SK-N-SH (cell line): ENCODE data around the gene ACAP1. TPM values are rescaled to one million over a fixed set of nuclear protein-coding genes. Genes with fewer than 3 reads are reported as not detected.

Experiments used
- CTCF ChIA-PET: fragments of 300-600, 350-600 bp; formaldehyde crosslinking; extraction: SDS; loops from one replicate; lab custom pipeline; 2021; lab: Yijun Ruan, JAX
- POLR2A ChIA-PET: fragments of 350-600 bp; sonication (Branson Sonifier 250); formaldehyde crosslinking; extraction: SDS; loops from one replicate; lab custom pipeline; 2020; ENCODE audit warnings: antibody characterized with exemption, inconsistent platforms; lab: Yijun Ruan, JAX
- DNase-seq: peaks from one replicate; pipeline ENCODE4 v3.0.0; 2012
- H2AFZ ChIP-seq: fragments of 200-600 bp; sonication (generic); 2 replicates; pipeline ENCODE4 v1.8.1; 2016; ENCODE audit warnings: antibody characterized with exemption, mild to moderate bottlenecking, low read depth
- H3F3A ChIP-seq: fragments of 200-600 bp; sonication (generic); replicated peaks from 2 replicates; pipeline ENCODE3; 2016; ENCODE audit warnings: antibody characterized with exemption, mild to moderate bottlenecking; ENCODE audit not compliant: insufficient read depth
- H3K27ac ChIP-seq, 2 experiments: fragments of 200-500 bp in 1 of 2; fragments of 200-600 bp in 1 of 2; sonication (Bioruptor generic) in 1 of 2; sonication (generic), shearing (Covaris generic) in 1 of 2; 2 replicates each; pipeline versions ENCODE4 v1.5.1 to v1.6.1; 2014 to 2016; ENCODE audit warnings: low read depth in 2 of 2, inconsistent platforms in 1 of 2, low read length in 1 of 2, mild to moderate bottlenecking in 1 of 2, mixed read lengths in 1 of 2
- H3K27me3 ChIP-seq: fragments of 200-600 bp; sonication (generic), shearing (Covaris generic); 2 replicates; pipeline ENCODE4 v1.6.1; 2016; ENCODE audit warnings: mixed run types; ENCODE audit not compliant: insufficient read depth
- H3K36me3 ChIP-seq, 2 experiments: fragments of 200-500 bp in 1 of 2; fragments of 200-600 bp in 1 of 2; sonication (Bioruptor generic) in 1 of 2; sonication (generic) in 1 of 2; replicated peaks in 1 of 2; 2 replicates each; pipeline versions ENCODE3 to v1.5.1; 2014 to 2016; ENCODE audit warnings: low read length in 1 of 2, mild to moderate bottlenecking in 1 of 2; ENCODE audit not compliant: insufficient read depth in 2 of 2, control insufficient read depth in 1 of 2
- H3K4me1 ChIP-seq, 2 experiments: fragments of 200-500 bp in 1 of 2; fragments of 200-600 bp in 1 of 2; sonication (Bioruptor generic) in 1 of 2; sonication (generic), shearing (Covaris generic) in 1 of 2; 2 replicates each; pipeline versions ENCODE4 v1.5.1 to v1.6.1; 2014 to 2016; ENCODE audit warnings: low read depth in 1 of 2, low read length in 1 of 2, mixed run types in 1 of 2; ENCODE audit not compliant: insufficient read depth in 2 of 2, control insufficient read depth in 1 of 2
- H3K4me2 ChIP-seq: fragments of 200-600 bp; sonication (generic), shearing (Covaris generic); 2 replicates; pipeline ENCODE4 v1.6.1; 2017; ENCODE audit warnings: mixed run types
- H3K4me3 ChIP-seq, 2 experiments: fragments of 200-500 bp in 1 of 2; fragments of 200-600 bp in 1 of 2; sonication (Bioruptor generic) in 1 of 2; sonication (generic), shearing (Covaris generic) in 1 of 2; 2 replicates each; pipeline versions ENCODE4 v1.5.1 to v1.8.1; 2014 to 2016; ENCODE audit warnings: low read depth in 2 of 2, inconsistent platforms in 1 of 2, low read length in 1 of 2, mild to moderate bottlenecking in 1 of 2, mixed read lengths in 1 of 2, moderate library complexity in 1 of 2
- H3K79me2 ChIP-seq: fragments of 200-600 bp; sonication (generic); 2 replicates; pipeline ENCODE4 v1.8.1; 2017; ENCODE audit warnings: mild to moderate bottlenecking; ENCODE audit not compliant: insufficient read depth
- H3K9ac ChIP-seq: fragments of 200-600 bp; sonication (generic); 2 replicates; pipeline ENCODE4 v1.6.1; 2017; ENCODE audit warnings: mixed run types
- H3K9me2 ChIP-seq: fragments of 200-600 bp; sonication (generic); 2 replicates; pipeline ENCODE4 v1.6.1; 2017; ENCODE audit warnings: mixed run types
- H3K9me3 ChIP-seq: fragments of 200-600 bp; sonication (generic); 2 replicates; pipeline ENCODE4 v1.6.1; 2017; ENCODE audit warnings: mixed run types, mild to moderate bottlenecking, moderate library complexity
- H4K20me1 ChIP-seq: fragments of 200-600 bp; sonication (generic); 2 replicates; pipeline ENCODE4 v1.6.1; 2017; ENCODE audit warnings: mild to moderate bottlenecking, mixed run types; ENCODE audit not compliant: insufficient read depth
- ELF1 ChIP-seq: IDR thresholded peaks from 2 replicates; pipeline ENCODE4 v1.4.0; 2012
- EP300 ChIP-seq, 2 experiments: IDR thresholded peaks; 2 replicates each; pipeline versions ENCODE4 v1.4.0 to v1.6.1; 2012; ENCODE audit warnings: borderline replicate concordance in 1 of 2, low read depth in 1 of 2, low read length in 1 of 2
- FOSL2 ChIP-seq: IDR thresholded peaks from 2 replicates; pipeline ENCODE4 v1.4.0; 2012; ENCODE audit warnings: low read depth, mild to moderate bottlenecking, moderate library complexity, borderline replicate concordance
- FOXJ3 ChIP-seq: sonication (generic); formaldehyde crosslinking; IDR thresholded peaks from 2 replicates; pipeline ENCODE4 v1.5.1; 2020; ENCODE audit warnings: mild to moderate bottlenecking, missing genetic modification reagents
- GABPA ChIP-seq: IDR thresholded peaks from 2 replicates; pipeline ENCODE4 v1.4.0; 2012; ENCODE audit warnings: low read depth, mild to moderate bottlenecking
- GATA2 ChIP-seq: sonication (generic); formaldehyde crosslinking; IDR thresholded peaks from 2 replicates; pipeline ENCODE4 v1.5.0; 2020; ENCODE audit warnings: mild to moderate bottlenecking, missing genetic modification reagents
- MEF2A ChIP-seq: IDR thresholded peaks from 2 replicates; pipeline ENCODE4 v1.4.0; 2012; ENCODE audit warnings: low read depth, borderline replicate concordance
- NFIC ChIP-seq: IDR thresholded peaks from 2 replicates; pipeline ENCODE4 v1.4.0; 2012; ENCODE audit warnings: borderline replicate concordance
- NRF1 ChIP-seq: IDR thresholded peaks from 2 replicates; pipeline ENCODE4 v1.6.1; 2012; ENCODE audit warnings: low read depth, mild to moderate bottlenecking, low read length
- POLR2AphosphoS5 ChIP-seq: IDR thresholded peaks from 2 replicates; pipeline ENCODE4 v1.6.1; 2012; ENCODE audit warnings: low read depth, low read length
- RAD21 ChIP-seq: IDR thresholded peaks from 2 replicates; pipeline ENCODE4 v1.6.1; 2012; ENCODE audit warnings: mild to moderate bottlenecking, low read length
- RCOR1 ChIP-seq: fragments of 150-350 bp; IDR thresholded peaks from 2 replicates; pipeline ENCODE4 v1.6.1; 2017; ENCODE audit warnings: antibody characterized with exemption, low read length
- SIN3A ChIP-seq: IDR thresholded peaks from 2 replicates; pipeline ENCODE4 v1.6.1; 2012; ENCODE audit warnings: low read depth, mild to moderate bottlenecking, low read length, moderate library complexity, borderline replicate concordance
- TAF1 ChIP-seq: IDR thresholded peaks from 2 replicates; pipeline ENCODE4 v1.6.1; 2012; ENCODE audit warnings: low read depth, mild to moderate bottlenecking, low read length, moderate library complexity, borderline replicate concordance
- TEAD4 ChIP-seq: IDR thresholded peaks from 2 replicates; pipeline ENCODE4 v1.4.0; 2012; ENCODE audit warnings: mild to moderate bottlenecking, borderline replicate concordance; ENCODE audit not compliant: insufficient read depth
- YY1 ChIP-seq: IDR thresholded peaks from 2 replicates; pipeline ENCODE4 v1.4.0; 2012; ENCODE audit warnings: low read depth, mild to moderate bottlenecking
- WGBS: methylation state at CpG from one replicate; pipeline ENCODE4 v1.1.6; 2017; ENCODE audit warnings: low lambda C conversion rate; 5-methylcytosine and 5-hydroxymethylcytosine counted together
- polyA plus RNA-seq, 3 experiments: library from polyadenylated mRNA; depleted of rRNA; stranded (reverse); fragments of >200 nt; gene quantifications; 2 replicates each; pipeline ENCODE4 v1.2.3, GENCODE V29; 2012
- TF ChIP-seq, protein P1 (sequence below): IDR thresholded peaks from 2 replicates; pipeline ENCODE4 v1.4.0; 2012; ENCODE audit warnings: low read depth
- TF ChIP-seq, protein P2 (sequence below): IDR thresholded peaks from 2 replicates; pipeline ENCODE4 v1.4.0; 2012; ENCODE audit warnings: low read depth, borderline replicate concordance
- TF ChIP-seq, protein P3 (sequence below): IDR thresholded peaks from 2 replicates; pipeline ENCODE4 v1.4.0; 2012; ENCODE audit warnings: low read depth, borderline replicate concordance

The ACAP1 gene
- polyA plus RNA-seq, 1 of the 3 experiments (the other 2 are of a cell fraction): 0.71 TPM

DNA sequence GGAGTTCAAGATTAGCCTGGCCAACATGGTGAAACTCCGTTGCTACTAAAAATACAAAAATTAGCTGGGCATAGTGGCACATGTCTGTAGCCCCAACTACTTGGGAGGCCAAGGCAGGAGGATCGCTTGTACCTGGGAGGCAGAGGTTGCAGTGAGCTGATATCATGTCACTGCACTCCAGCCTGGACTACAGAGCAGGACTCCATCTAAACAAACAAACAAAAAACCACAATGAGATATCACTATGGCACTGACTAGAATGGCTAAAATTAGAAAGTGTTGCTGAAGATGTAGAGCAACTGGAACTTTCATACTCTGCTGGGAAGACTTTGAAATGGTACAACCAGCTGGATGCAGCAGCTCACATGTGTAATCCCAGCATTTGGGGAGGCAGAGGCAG is 38.0 kb downstream of the ACAP1 start:
- ChIA-PET POLR2A (no interaction called here), CTCF (interaction anchor here (0.7 to 5.3 kb wide), 2 partner anchors 18 to 85 kb away, joined by 3 to 33 read pairs; partner anchors contain the start of gene TMEM95)

DNA sequence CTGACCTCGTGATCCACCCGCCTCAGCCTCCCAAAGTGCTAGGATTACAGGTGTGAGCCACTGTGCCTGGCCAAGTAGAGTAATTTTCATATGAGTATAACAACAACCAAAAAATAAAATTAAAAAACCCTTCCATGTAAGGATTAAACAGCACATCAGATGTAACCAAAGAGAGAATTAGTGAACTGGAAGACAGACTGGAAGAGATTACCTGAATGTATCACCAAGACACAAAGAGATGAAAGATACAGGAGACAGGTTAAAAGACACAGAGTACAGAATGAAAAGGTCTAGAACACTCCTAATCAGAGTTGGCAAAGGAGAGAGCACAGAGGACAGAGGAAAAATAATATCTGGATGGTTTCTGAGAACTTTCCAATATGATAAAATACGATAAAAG is 42.8 kb downstream of the ACAP1 start:
- H3K36me3 ChIP-seq: no peaks in the 10 kb centered on the region
- 81% methylated on average over 3 of the region's 3 CpGs for WGBS
- peaks cover 8% of the 10 kb centered on the region; the same call in 1 of the 2 replicates for H3K27me3 ChIP-seq
- CTCF ChIA-PET: no interaction called here
- no peak overlapping the region for H3K9ac ChIP-seq
- no peaks in the 10 kb centered on the region for H3K79me2 ChIP-seq
- H3K27ac ChIP-seq: no peak overlapping the region
- no peak overlapping the region for H3K4me2 ChIP-seq
- H3F3A ChIP-seq: no peaks in the 10 kb centered on the region
- POLR2A ChIA-PET: no interaction called here
- TF ChIP-seq FOXJ3 (CRISPR knock-in tag): no peak
- TF ChIP-seq, protein P1, sequence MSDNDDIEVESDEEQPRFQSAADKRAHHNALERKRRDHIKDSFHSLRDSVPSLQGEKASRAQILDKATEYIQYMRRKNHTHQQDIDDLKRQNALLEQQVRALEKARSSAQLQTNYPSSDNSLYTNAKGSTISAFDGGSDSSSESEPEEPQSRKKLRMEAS: no peak
- no peaks in the 10 kb centered on the region for H4K20me1 ChIP-seq
- H2AFZ ChIP-seq: no peak overlapping the region
- DNase-seq: no peak
- H3K4me3 ChIP-seq: no peak overlapping the region
- peaks cover 0 to 26% of the 10 kb centered on the region in 2 experiments; a peak in 2 of 4 replicates for H3K4me1 ChIP-seq
- no peaks in the 10 kb centered on the region for H3K9me2 ChIP-seq
- no peaks in the 10 kb centered on the region for H3K9me3 ChIP-seq

More for the DNA sequence above, 38.0 kb downstream of the ACAP1 start:
- H3K27me3 ChIP-seq: no peaks in the 10 kb centered on the region; the same call in 1 of the 2 replicates
- no peak overlapping the region for H3K27ac ChIP-seq
- H3K4me1 ChIP-seq: no peaks in the 10 kb centered on the region; a peak in 1 of 4 replicates
- DNase-seq: no peak
- H2AFZ ChIP-seq: no peak overlapping the region
- WGBS: 35% methylated on average over 2 of the region's 2 CpGs
- H4K20me1 ChIP-seq: no peaks in the 10 kb centered on the region
- peaks cover 2% of the 10 kb centered on the region for H3F3A ChIP-seq
- H3K36me3 ChIP-seq: no peaks in the 10 kb centered on the region
- H3K79me2 ChIP-seq: no peaks in the 10 kb centered on the region
- no peaks in the 10 kb centered on the region for H3K9me3 ChIP-seq
- H3K4me3 ChIP-seq: no peak overlapping the region
- TF ChIP-seq NFIC: no peak
- TF ChIP-seq, protein P1: no peak
- no peak for TF ChIP-seq MEF2A
- no peak for TF ChIP-seq TEAD4
- no peak for TF ChIP-seq YY1
- TF ChIP-seq GABPA: no peak
- no peak for TF ChIP-seq FOXJ3 (CRISPR knock-in tag)
- no peak for TF ChIP-seq ELF1
- no peak for TF ChIP-seq EP300 (IDR thresholded peaks at IDR 0.05; ENCODE audit: borderline replicate concordance in 1 of 2, low read depth in 1 of 2, low read length in 1 of 2)
- TF ChIP-seq, all 33 proteins: peak for 0
- Histone ChIP-seq H3K9me2 (no peaks in the 10 kb centered on the region), H3K9ac (no peak overlapping the region), H3K4me2 (no peak overlapping the region)

DNA sequence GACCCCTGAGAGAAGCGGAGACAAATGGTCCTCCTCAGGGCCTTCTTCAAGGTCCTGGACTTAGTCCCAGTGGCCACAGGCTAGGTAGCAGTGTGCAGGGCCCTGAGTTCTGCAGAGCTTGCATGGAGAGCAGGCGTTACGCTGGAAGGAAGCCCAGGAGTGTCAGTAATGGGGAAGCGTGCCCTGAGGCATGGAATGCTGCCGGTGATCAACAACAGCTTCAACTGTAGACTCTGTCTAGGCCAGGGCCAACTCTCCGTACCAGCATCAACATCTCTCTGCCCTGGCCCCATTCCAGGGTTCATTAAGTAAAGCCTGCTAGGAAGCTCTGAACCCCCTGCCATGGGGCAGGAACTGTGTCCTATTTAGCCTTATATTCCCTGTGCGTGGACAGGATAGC is 44.0 kb downstream of the ACAP1 start:
- Histone ChIP-seq H3K9me3 (no peaks in the 10 kb centered on the region), H3K36me3 (no peaks in the 10 kb centered on the region), H3F3A (no peaks in the 10 kb centered on the region), H3K9ac (no peak overlapping the region), H3K4me2 (peak overlapping the region; percentile 37; the same call in 1 of the 2 replicates), H2AFZ (no peak overlapping the region), H3K27ac (no peak overlapping the region)
- no peak for TF ChIP-seq GATA2 (CRISPR knock-in tag)
- TF ChIP-seq FOSL2: no peak
- no peak for TF ChIP-seq SIN3A
- no peak for TF ChIP-seq RAD21
- TF ChIP-seq YY1: no peak
- TF ChIP-seq MEF2A: no peak
- TF ChIP-seq, protein P2, sequence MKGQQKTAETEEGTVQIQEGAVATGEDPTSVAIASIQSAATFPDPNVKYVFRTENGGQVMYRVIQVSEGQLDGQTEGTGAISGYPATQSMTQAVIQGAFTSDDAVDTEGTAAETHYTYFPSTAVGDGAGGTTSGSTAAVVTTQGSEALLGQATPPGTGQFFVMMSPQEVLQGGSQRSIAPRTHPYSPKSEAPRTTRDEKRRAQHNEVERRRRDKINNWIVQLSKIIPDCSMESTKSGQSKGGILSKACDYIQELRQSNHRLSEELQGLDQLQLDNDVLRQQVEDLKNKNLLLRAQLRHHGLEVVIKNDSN: no peak
- no peak for TF ChIP-seq TAF1
- no peak for TF ChIP-seq NRF1
- no peak for TF ChIP-seq RCOR1
- TF ChIP-seq POLR2AphosphoS5: no peak
- TF ChIP-seq, protein P3, sequence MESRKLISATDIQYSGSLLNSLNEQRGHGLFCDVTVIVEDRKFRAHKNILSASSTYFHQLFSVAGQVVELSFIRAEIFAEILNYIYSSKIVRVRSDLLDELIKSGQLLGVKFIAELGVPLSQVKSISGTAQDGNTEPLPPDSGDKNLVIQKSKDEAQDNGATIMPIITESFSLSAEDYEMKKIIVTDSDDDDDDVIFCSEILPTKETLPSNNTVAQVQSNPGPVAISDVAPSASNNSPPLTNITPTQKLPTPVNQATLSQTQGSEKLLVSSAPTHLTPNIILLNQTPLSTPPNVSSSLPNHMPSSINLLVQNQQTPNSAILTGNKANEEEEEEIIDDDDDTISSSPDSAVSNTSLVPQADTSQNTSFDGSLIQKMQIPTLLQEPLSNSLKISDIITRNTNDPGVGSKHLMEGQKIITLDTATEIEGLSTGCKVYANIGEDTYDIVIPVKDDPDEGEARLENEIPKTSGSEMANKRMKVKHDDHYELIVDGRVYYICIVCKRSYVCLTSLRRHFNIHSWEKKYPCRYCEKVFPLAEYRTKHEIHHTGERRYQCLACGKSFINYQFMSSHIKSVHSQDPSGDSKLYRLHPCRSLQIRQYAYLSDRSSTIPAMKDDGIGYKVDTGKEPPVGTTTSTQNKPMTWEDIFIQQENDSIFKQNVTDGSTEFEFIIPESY: no peak
- TF ChIP-seq, all 33 proteins: peak for 0
- CTCF ChIA-PET: interaction anchor here (1.1 to 1.3 kb wide), 5 partner anchors 9 to 180 kb away, joined by 3 to 11 read pairs (median 5); no protein-coding TSS in a partner anchor
- no peaks in the 10 kb centered on the region for H4K20me1 ChIP-seq
- H3K79me2 ChIP-seq: no peaks in the 10 kb centered on the region
- H3K27me3 ChIP-seq: peaks cover 8% of the 10 kb centered on the region; the same call in 1 of the 2 replicates
- no peak overlapping the region for H3K4me3 ChIP-seq
- peaks cover 0 to 32% of the 10 kb centered on the region in 2 experiments; a peak in 2 of 4 replicates for H3K4me1 ChIP-seq
- DNase-seq: peak; percentile 54
- POLR2A ChIA-PET: interaction anchor here (0.6 to 1.2 kb wide), 4 partner anchors 23 to 333 kb away, joined by 3 to 4 read pairs (median 3); partner anchors contain the start of gene TMEM256
- no peaks in the 10 kb centered on the region for H3K9me2 ChIP-seq
- 59% methylated on average over 7 of the region's 7 CpGs for WGBS
